HL-60 (cell line): ENCODE results near the gene SWI5.

Experiments used
- DNase-seq, 2 experiments: peaks; one replicate each; pipeline ENCODE4 v3.0.0-alpha.2; 2010 to 2020; ENCODE audit warnings: low read depth in 1 of 2, low spot score in 1 of 2
- H3K27ac ChIP-seq: fragments of 250-450 bp; sonication (Bioruptor Pico); replicated peaks from 2 replicates; pipeline ENCODE4 v1.5.1; 2020; ENCODE audit warnings: mild to moderate bottlenecking, moderate library complexity
- H3K27me3 ChIP-seq: fragments of 250-450 bp; sonication (Bioruptor Pico); 2 replicates; pipeline ENCODE4 v1.5.1; 2021; ENCODE audit warnings: mild to moderate bottlenecking, moderate library complexity; ENCODE audit not compliant: insufficient read depth, poor library complexity, severe bottlenecking
- H3K4me3 ChIP-seq: replicated peaks from 2 replicates; pipeline ENCODE4 v1.5.1; 2011; ENCODE audit warnings: mild to moderate bottlenecking, control low read depth, low read length; ENCODE audit not compliant: insufficient read depth
- GABPA ChIP-seq: IDR thresholded peaks from 2 replicates; pipeline ENCODE4 v1.6.1; 2012; ENCODE audit warnings: low read depth
- POLR2AphosphoS5 ChIP-seq: IDR thresholded peaks from 2 replicates; pipeline ENCODE4 v1.6.1; 2012; ENCODE audit warnings: low read depth
- SPI1 ChIP-seq: IDR thresholded peaks from 2 replicates; pipeline ENCODE4 v1.6.1; 2012; ENCODE audit warnings: low read depth, mild to moderate bottlenecking, borderline replicate concordance
- TF ChIP-seq, protein P1 (sequence below): IDR thresholded peaks from one replicate; pipeline ENCODE4 v1.5.1; 2011; ENCODE audit warnings: low read length, control low read depth, inconsistent platforms; ENCODE audit not compliant: insufficient read depth
- TF ChIP-seq, protein P2 (sequence below): IDR thresholded peaks from 2 replicates; pipeline ENCODE4 v1.6.1; 2012; ENCODE audit warnings: low read depth; ENCODE audit not compliant: insufficient replicate concordance

SWI5 gene

GRCh38 chr9:128232528-128233428 is 43.3 kb upstream of the SWI5 start:
- Histone ChIP-seq H3K27me3 (no peaks in the 10 kb centered on the region), H3K4me3 (no peak overlapping the region), H3K27ac (no peak overlapping the region)
- DNase-seq = no peak
- TF ChIP-seq SPI1 (no peak), POLR2AphosphoS5 (no peak), GABPA (no peak)
- TF ChIP-seq, protein P1, sequence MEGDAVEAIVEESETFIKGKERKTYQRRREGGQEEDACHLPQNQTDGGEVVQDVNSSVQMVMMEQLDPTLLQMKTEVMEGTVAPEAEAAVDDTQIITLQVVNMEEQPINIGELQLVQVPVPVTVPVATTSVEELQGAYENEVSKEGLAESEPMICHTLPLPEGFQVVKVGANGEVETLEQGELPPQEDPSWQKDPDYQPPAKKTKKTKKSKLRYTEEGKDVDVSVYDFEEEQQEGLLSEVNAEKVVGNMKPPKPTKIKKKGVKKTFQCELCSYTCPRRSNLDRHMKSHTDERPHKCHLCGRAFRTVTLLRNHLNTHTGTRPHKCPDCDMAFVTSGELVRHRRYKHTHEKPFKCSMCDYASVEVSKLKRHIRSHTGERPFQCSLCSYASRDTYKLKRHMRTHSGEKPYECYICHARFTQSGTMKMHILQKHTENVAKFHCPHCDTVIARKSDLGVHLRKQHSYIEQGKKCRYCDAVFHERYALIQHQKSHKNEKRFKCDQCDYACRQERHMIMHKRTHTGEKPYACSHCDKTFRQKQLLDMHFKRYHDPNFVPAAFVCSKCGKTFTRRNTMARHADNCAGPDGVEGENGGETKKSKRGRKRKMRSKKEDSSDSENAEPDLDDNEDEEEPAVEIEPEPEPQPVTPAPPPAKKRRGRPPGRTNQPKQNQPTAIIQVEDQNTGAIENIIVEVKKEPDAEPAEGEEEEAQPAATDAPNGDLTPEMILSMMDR = no peak
- TF ChIP-seq, protein P2, sequence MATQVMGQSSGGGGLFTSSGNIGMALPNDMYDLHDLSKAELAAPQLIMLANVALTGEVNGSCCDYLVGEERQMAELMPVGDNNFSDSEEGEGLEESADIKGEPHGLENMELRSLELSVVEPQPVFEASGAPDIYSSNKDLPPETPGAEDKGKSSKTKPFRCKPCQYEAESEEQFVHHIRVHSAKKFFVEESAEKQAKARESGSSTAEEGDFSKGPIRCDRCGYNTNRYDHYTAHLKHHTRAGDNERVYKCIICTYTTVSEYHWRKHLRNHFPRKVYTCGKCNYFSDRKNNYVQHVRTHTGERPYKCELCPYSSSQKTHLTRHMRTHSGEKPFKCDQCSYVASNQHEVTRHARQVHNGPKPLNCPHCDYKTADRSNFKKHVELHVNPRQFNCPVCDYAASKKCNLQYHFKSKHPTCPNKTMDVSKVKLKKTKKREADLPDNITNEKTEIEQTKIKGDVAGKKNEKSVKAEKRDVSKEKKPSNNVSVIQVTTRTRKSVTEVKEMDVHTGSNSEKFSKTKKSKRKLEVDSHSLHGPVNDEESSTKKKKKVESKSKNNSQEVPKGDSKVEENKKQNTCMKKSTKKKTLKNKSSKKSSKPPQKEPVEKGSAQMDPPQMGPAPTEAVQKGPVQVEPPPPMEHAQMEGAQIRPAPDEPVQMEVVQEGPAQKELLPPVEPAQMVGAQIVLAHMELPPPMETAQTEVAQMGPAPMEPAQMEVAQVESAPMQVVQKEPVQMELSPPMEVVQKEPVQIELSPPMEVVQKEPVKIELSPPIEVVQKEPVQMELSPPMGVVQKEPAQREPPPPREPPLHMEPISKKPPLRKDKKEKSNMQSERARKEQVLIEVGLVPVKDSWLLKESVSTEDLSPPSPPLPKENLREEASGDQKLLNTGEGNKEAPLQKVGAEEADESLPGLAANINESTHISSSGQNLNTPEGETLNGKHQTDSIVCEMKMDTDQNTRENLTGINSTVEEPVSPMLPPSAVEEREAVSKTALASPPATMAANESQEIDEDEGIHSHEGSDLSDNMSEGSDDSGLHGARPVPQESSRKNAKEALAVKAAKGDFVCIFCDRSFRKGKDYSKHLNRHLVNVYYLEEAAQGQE = no peak

DNA sequence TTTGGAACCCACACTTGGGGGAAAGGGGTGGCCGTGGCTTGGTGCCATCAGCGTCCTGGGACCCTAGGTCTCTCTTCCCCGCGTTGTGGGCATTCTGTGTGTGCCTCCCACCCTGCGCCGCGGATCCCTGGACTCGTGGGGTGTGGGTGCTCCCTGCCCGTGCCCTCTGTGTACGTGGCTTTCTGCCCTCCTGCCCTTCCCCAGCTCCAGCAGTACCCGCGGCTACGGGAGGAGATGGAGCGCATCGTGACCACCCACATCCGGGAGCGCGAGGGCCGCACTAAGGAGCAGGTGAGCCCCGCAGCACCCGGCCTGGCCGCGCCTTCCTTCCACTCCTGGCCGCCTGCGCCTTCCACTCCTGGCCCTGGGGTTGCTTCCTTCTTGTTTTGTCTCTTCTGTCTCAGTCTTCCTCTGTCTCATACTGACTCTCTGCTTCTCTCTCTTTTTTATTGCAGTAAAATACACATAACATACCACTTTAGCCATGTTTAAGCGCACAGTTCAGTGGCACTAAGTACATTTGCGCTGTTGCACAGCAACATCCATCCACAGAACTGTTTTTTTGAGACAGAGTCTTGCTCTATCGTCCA is 42.2 kb upstream of the SWI5 start:
- no peak for TF ChIP-seq GABPA
- TF ChIP-seq POLR2AphosphoS5 = no peak; the same call in 1 of the 2 replicates
- TF ChIP-seq, protein P2 = no peak
- TF ChIP-seq, protein P1 = no peak
- no peak for TF ChIP-seq SPI1
- no peak for DNase-seq
- no peak overlapping the region for H3K4me3 ChIP-seq
- no peak overlapping the region for H3K27ac ChIP-seq
- no peaks in the 10 kb centered on the region for H3K27me3 ChIP-seq

GRCh38 chr9:128242124-128242523 is 34.0 kb upstream of the SWI5 start:
- no peak overlapping the region for H3K27ac ChIP-seq
- no peak overlapping the region for H3K4me3 ChIP-seq
- DNase-seq = no peak
- H3K27me3 ChIP-seq = no peaks in the 10 kb centered on the region
- TF ChIP-seq POLR2AphosphoS5 = no peak
- TF ChIP-seq, protein P2 = no peak
- TF ChIP-seq, protein P1 = no peak
